Activated CD8-positive, alpha-beta memory T cell treated with anti-CD3 and anti-CD28 coated beads, Interleukin-2, amount 50 U/mL, for 4 hours (primary cell): ENCODE measurements around the gene TNFRSF1A.

Experiments
- DNase-seq: peaks from one replicate; pipeline ENCODE4 v3.0.0-alpha.2; 2020

The TNFRSF1A gene

GRCh38 chr12:6341417-6342139, at the start of gene TNFRSF1A:
TNFRSF1A (minus strand) TSS chr12:6342076; CDS start chr12:6341814, 262 bp downstream.
- DNase-seq: peak; percentile 45

DNA sequence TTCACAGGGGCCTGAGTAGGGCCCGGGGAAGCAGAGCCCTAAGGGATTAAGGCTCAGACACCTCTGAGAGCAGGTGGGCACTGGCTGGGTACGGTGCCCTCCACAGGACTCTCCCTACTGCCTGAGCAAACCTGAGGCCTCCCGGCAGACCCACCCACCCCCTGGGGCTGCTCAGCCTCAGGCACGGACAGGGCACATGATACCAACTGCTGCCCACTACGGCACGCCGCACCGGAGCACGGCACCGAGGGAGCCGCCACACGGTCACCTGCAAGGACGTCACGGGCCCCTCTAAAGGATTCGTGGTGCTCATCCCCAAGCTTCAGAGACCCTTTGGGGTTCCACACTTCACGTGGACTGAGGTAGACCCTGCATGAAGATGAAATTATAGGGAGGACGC, 49.1 kb upstream of the TNFRSF1A start:
- DNase-seq: no peak

DNA sequence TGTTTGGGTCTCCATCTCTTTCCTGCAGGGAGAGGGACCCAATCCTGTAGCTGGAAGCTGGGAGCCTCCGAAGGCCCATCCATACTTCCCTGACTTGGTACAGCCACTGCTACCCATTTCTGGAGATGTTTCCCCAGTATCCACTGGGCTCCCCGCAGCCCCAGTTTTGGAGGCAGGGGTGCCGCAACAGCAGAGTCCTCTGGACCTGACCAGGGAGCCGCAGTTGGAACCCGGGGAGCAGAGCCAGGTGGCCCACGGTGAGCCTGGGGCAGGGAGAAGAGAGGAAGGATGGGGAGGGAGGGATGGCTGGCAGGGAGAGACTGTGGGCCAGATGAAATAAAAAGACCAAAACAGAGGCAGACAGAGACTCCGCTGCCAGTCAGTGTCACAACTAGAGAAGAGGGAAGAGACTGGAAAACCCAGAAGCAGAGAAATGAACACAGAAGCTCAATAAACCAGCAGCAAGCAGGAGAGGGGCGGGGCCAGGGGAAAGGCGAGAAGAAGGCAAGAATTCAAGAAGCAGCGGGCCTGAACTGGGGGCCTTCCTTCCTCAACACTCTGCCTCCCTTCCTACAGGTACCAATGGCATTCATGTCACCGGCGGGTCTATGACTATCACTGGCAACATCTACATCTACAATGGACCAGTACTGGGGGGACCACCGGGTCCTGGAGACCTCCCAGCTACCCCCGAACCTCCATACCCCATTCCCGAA, 48.4 kb upstream of the TNFRSF1A start:
- DNase-seq: no peak

DNA sequence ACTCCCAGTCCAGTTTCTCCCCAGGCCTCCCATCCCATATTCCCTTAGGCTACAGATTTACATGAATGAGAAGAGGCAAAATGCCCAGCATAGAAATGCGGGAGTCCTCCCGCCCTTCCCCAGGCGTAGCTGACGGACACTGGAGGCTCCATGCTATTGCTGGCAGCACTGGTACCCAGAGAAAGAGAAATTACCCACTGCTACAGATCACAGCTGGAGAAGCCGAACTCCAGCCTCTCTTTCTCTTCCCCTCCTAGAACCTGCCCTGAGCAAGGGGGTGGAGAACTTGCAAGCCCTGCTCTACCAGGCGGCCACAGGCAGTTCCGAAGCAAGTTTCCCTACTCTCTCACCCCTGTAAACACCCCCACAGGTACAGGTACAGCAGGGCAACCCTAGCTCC, 45.7 kb upstream of the TNFRSF1A start:
- no peak for DNase-seq

DNA sequence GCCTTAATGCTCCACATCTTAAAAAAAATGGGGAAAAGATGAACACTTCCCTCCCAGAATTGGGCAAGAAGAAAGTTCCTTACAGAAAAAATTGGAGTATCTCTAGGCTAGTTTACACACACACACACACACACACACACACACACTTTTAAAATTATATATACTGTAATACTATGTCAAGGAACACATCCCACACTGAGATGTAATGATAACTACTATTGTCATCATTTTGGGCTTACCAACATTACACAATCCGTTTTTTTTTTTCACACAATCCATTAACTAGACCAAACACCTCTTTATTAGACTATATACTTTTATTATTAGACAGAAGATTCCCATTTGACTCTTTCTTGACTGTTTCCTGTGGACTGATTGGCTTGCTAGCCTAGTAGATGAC, 44.6 kb upstream of the TNFRSF1A start:
- no peak for DNase-seq

GRCh38 chr12:6386038-6386437, 44.2 kb upstream of the TNFRSF1A start:
- no peak for DNase-seq

DNA sequence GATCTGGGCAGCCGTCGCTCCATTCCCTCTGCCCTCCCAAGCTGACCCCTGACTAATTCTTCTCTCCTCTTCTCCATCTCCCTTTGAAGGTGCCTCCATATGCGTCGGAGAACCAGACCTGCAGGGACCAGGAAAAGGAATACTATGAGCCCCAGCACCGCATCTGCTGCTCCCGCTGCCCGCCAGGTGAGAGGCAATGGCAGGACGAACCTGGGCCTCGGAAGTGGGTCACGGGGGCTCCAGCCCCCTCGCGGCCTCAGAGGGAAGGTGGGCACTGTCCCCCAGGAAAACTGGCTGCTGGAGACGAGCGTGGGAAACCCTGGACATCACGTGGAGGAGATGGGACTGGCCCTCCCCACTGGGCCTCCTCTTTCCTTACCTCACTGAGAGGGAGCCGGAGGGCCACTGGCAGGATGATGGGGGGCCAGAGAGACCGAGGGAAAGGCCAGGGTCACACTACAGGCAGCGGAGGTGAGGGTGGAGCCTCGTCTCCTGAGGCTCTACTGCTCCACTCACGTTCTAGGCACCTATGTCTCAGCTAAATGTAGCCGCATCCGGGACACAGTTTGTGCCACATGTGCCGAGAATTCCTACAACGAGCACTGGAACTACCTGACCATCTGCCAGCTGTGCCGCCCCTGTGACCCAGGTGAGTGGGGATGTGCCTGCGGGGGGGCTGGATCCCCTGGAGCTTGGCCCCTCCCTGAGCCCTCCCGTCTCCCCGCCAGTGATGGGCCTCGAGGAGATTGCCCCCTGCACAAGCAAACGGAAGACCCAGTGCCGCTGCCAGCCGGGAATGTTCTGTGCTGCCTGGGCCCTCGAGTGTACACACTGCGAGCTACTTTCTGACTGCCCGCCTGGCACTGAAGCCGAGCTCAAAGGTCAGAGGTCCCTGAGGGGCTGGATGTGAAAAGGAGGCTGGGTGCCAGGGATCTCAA, 42.9 kb upstream of the TNFRSF1A start:
- no peak for DNase-seq

DNA sequence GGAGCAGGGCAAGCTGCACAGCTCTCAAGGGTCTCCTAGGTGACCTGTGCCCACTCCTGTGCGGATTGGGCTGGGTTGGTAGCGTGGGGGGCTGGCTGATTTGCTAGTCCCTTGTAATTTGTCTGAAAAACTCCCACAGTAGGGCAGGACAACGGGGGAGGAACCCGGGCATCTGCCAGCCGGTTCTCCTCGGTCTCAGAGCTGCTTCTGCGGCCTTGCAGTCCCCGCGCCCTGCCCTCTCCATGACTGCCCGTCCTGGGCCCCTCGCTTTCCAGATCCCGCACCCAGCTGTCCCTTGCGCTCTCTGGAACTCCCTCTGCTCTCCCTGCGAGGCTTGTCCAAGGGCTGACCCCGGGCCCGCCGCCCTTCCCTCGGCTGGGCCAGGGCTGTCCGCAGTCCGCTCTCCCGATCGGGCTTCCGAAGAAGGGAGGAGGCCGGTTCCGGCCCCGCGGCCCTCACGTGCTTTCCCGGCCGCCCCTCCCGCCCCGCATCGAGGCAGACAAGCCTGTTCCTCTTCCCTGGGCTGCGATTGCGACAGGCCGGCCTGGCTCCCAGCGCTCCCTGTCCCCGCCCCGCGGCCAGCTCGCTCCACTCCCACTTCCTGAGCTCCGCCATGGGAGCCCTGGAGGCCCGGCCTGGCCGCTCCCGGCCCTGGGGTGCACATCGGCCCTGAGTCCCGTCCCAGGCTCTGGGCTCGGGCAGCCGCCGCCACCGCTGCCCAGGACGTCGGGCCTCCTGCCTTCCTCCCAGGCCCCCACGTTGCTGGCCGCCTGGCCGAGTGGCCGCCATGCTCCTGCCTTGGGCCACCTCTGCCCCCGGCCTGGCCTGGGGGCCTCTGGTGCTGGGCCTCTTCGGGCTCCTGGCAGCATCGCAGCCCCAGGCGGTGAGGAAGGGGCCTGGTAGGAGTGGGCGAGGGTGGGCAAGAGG, 42.0 kb upstream of the TNFRSF1A start, which contains the start of gene LTBR:
Gene LTBR, plus strand, starts transcription at position 591 of the 927 bp plus-strand sequence. Its CDS starts 197 bp downstream, at position 788.
- DNase-seq: no peak

GRCh38 chr12:6382982-6383381, 41.1 kb upstream of the TNFRSF1A start:
- DNase-seq: no peak

- no peak for DNase-seq
Observed at GRCh38 chr12:6382371-6382770, 40.5 kb upstream of the TNFRSF1A start.

GRCh38 chr12:6380141-6381121, 38.6 kb upstream of the TNFRSF1A start:
- DNase-seq: no peak

GRCh38 chr12:6378709-6379472, 37.0 kb upstream of the TNFRSF1A start:
- DNase-seq: no peak

DNA sequence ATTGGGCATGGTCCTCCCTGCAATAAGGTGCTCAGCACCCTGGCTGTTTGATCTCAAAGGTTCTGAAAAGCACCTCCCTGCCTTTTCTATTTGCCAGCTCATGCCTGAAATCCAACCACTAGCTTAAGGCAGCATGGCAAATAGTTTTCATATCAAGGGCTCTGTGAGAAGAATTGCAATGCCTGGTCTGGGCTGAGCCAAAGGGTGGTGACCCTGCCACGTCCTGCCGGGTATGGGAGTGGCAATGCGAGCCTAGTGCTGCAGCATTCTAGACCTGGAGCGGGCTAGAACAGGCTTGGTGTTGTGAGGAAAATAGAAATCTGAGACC, 35.8 kb upstream of the TNFRSF1A start:
- no peak for DNase-seq

DNA sequence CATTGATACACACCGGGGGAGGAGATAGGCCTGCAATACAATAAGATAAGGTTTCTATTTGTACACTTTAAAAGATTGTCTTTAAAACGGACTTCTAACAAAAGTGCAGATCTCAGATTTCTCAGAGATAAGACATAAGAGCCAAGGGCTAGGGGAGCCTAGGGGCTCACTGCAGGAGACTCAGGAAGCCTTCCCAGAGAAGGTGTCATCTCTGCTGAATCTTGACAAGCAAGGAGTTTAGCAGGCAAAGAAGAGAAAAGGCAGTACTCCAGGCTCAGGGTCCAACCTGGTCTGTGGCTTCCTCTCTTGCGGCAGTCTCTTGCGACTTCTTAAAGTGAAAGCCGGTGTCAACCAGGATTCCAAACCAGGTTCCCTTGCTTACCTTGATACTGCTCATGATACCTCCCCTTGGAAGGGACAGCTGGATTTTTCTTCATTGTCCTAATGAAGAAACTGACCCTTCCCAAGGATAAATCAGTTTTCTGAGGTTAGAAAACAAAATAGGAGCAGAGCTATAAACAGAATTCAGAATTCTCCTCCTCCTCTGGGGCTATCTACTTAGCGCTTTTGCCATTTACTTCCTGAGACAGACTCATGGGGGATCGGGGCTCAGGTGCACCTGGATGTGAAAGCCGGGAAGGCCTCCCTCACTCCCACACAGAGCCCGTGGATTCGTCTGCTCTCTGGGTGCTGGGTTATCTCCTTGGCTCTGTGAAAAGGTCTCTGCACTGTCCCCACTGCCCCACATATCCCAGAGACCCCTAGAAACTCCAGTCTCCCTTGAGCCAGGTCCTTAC, 35.2 kb upstream of the TNFRSF1A start:
- no peak for DNase-seq

DNA sequence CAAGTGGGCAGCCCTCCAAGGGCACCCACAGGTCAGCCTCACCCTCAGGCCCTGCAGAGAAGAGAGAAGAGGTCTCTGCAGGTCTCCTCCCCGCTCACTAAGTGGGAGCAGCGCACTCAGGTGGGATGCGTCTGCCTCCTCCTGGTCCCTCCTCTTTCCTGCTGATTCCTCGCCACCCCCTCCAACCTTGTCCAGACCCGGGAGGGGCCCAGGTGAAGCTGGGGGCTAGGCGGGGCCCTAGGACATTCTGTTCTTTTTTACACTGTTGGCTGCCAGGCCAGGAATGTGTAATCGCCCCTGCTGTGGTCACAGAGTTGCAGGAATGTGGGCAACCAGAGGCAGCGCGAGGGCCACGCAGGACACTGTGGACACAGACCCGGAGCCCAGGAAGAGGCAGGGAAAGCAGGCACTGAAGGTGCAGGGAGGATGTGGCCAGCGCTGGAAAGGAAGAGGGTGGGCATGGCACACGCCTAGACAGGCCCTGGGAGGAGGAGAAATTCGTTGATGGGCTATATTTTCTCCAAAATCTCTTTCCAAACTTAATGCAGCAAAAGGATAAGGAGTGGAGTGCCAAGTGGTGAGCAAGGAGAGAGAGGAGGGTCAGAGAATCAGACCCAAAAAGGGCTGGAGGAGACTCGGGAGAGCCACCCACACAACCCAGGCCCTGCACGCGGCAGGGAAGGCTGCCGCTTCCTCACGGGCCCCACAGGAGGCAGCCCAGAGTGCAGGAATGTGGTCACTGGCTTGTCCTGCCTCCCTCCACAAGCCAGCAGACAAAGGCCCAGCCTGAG, 34.4 kb upstream of the TNFRSF1A start:
- no peak for DNase-seq

- DNase-seq: no peak
Observed at GRCh38 chr12:6375269-6376078, 33.6 kb upstream of the TNFRSF1A start, which contains the start of gene SCNN1A. SCNN1A (minus strand) TSS chr12:6375563; CDS start chr12:6374783, 780 bp downstream.

- DNase-seq: no peak
Observed at GRCh38 chr12:6374786-6375160, 32.9 kb upstream of the TNFRSF1A start.
